HG03469 (cell line): ENCODE data around the gene EFHD1.
"Not testable (repeated sequence)": the region's sequence is repeated elsewhere in the genome, so short reads cannot be mapped to it uniquely, and the experiment has no call there.

Experiments used
- ATAC-seq: cut with Tn5 transposase; IDR thresholded peaks from one replicate; pipeline ENCODE4 v1.9.1; 2021; ENCODE audit warnings: mild to moderate bottlenecking, moderate library complexity, moderate number of reproducible peaks; ENCODE audit not compliant: unreplicated experiment

EFHD1 gene

DNA sequence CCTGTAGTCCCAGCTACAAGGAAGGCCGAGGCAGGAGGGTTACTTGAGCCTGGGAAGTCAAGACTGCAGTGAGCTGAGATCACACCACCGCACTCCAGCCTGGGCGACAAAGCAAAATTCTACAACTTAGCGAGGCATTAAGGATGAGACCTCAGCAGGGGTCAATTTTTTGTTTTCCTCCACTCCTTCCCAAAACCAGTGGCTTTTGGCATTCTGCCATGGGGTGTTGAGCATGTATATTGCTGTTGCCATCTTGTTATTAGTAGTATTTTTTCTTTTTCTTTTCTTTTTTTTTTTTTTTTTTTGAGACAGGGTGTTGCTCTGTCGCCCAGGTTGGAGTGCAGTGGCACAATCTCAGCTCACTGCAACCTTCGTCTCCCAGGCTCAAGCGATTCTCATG, 54.8 kb downstream of the EFHD1 start:
- no peak for ATAC-seq

DNA sequence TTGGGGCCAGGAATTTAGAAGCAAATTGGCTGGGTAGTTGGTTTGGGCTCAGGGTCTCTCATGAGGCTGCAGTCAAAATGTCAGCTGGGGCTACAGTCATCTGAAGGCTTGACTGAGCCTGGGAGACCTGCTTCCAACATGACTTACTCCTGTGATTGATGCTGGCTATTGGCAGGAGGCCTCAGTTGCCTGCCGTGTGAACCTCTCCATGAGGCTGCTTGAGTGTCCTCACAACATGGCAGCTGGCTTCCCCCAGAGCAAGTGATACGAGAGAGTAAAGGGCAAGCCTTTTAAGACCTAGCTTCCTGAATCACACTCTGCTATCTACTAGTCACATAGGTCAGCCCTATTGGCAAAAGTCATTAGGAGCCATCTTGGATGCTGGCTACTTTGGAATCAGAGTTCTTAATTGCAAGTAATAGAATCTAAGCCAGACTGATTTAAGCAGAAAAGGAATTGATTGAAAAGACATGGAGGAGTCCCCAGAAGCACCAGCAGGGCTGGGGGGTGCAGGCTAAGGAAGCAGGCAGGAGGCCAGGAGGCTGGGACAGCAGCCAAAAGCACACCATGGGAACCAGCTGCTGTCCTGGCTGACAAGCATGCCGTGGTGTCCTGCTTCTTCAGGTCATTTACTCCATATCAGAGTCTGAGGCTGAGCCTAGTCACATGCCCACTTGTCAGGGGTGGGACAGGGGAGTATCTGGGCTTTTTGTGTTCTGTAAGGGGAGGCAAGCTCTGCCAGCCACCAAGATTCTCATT, 55.9 kb downstream of the EFHD1 start:
- no peak for ATAC-seq

DNA sequence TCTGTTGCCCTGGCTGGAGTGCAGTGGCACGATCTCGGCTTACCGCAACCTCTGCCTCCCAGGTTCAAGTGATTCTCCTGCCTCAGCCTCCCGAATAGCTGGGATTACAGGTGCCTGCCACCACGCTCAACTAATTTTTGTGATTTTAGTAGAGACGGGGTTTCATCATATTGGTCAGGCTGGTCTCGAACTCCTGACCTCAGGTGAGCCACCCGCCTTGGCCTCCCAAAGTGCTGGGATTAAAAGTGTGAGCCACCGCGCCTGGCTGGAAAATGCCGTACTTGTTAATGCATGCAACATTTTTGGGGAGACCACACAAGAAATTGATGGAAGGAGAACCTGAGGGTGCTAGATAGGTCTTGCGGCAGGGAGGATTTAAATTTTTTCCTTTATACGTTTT, 57.7 kb downstream of the EFHD1 start:
- ATAC-seq, result not testable (repeated sequence)

DNA sequence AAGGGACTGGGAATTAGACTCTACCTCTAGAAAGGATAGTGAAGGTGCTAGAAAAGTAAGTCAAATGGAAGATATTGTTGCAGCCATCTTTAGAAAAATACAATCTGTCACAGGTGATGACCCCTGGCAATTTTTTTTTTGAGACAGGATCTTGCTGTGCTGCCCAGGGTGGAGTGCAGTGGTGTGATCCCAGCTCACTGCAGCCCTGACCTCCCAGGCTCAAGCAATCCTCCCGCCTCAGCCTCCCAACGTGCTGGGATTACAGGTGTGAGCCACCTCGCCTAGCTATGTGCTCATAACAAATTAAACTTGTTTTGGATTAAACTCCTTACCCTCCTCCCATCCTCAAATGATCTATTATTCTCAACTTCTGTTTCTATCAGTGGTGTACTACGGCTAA, 59.9 kb downstream of the EFHD1 start:
- ATAC-seq, result no peak

DNA sequence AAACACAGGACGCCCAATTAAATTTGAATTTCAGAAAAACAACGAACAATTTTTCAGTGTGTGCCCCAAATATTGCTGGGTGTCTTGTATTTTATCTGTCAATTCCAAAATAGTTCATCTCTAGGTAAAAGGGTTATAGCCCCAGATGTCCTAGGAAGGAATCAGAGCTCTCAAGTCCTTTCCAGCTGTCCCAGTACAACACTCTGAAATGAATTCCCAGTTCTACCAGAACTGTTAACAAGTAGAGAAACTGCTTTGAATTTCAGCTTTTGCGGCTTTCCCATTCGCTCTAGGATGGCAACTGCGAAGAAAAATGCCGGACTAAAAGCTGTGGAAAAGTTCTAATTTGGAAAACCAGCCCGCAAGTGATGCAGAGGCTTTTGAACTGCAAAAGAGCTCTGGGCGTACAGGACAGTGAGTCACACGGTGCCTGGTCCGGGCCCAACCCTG, 63.2 kb downstream of the EFHD1 start:
- no peak for ATAC-seq

DNA sequence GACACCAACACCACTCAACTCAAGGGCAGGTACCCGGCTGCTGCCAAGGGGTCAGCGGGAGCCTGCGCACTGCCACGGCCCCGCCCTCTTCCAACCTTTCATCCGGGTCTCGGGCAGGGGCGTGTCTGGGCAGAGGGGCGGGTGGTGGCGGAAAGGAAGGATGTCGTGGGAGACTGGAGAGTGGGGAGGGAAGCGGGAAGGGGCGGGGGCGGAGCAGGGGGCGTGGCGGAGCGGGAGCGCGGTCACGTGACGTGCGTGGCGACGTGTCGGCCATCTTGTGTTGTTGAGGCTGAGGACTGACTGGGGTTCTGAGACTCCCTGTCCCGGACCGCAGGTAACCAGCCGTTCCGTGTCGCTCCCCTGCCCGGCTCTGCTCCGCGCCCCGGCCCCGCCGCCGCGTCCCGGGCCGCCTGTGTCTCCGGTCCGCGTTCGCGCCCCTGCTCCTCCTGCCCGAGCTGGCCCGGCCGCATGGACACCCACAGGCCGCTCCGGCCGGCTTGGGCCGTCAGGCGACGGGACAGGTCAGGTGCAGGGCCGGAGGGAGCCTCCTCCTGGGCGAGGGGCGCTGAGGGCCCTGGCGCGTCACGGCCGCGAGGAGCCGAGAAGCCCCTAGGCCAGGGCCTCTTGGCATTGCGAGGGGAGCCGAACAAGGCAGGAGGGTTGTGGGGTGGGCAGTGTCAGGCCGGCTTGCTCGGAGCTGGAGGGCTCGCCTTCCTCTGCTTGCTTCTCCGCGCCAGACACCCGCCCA, 63.8 kb downstream of the EFHD1 start, which contains the start of gene GIGYF2:
Gene GIGYF2 (plus strand): TSS at position 273 of the 748 bp plus-strand sequence. CDS start 37,867 bp downstream, outside the sequence.
- peak; percentile 54 for ATAC-seq

DNA sequence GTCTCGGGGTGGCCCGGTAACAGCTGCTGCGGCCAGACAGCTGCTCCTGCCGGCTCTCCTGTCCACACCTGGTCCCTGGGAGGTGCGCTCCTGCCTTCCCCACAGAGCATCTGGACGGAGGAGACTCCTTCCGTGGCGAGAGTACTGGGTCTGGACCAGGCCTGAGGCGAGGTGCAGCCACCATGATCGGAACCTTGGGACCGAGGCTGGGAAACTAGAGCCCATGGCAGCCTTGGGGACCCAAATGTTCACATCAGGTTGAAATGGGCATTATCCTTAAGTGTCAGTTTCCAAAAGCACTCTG, 64.4 kb downstream of the EFHD1 start:
- no peak for ATAC-seq

DNA sequence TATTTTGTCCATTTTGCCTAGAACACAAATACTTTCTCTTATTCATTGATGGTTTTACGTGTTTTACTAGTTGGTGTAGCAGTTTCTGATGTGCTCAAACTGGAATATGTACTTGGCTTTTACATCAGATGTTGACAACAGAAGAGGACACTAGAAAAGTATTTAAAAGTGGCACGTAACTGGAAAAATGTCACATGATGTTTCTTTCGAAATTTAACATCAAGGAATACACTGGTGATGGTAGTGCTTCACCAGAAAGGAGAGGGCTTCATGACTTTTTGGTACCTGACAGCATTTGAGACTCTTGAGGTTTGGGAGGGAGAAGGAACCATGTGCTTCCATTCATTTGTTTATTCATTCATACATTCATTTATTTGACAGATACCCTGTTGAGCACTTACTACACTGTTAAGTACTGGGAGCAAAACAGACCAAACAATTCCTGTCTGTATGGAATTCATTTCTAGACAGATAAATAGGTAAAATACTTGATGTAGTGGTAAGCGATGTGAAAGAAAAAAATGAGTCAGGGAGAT, 65.2 kb downstream of the EFHD1 start:
- no peak for ATAC-seq

DNA sequence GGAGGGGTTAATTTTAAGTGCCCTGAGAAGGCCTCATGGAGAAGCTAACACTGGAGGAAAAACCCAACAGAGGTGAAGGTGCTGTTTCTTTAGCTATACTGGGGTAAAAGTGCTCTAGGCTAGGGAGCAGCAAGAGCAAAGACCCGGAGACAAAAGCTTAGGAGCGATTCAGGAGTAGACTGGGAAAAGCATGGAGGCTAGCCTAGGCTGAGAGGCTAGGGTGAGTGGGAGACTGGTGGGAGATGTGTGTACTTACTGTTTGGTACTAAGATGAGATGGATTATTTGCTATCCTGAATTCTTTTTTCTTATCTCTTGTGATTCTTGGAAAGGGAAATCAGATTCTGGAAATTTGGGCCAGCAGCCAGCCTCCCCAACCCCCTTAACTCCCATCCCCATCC, 65.7 kb downstream of the EFHD1 start:
- ATAC-seq, result no peak

DNA sequence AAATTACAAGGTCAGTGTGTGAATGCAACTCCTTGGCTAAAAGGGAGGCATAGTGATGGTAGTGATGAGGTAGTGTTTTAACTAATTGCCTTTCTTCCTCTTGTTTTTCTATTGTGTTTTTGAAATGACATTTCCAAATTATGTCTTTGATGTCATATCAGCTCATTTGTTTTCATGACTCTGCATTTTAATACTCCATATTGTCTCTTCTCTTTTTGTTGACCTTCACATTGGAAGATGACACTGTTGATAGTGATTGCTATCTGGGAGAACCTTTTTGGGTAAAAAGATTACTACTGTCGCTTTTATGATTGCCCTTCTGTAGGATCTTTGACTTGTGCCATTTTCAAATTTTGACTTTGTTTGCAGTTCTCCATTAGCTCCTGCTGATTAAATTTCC, 66.8 kb downstream of the EFHD1 start:
- no peak for ATAC-seq

DNA sequence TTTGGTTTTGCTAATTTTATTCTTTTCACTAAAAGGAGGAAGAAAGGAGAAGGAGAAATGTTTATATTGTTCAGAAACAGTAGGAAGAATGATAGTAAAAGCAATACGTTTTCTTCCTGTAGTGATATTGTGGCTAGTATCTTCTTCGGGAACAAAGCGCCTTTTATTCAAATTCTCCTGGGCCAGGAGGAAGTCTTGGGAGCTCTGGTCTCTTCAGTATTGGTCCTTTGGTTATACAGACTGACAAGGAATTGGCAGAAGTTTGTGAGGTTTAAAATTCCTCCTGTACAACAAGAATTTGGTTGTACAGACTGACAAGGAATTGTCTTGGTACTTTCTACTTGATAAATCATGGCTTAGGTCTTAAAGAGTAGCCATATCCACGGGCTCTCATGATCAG, 73.7 kb downstream of the EFHD1 start:
- no peak for ATAC-seq

DNA sequence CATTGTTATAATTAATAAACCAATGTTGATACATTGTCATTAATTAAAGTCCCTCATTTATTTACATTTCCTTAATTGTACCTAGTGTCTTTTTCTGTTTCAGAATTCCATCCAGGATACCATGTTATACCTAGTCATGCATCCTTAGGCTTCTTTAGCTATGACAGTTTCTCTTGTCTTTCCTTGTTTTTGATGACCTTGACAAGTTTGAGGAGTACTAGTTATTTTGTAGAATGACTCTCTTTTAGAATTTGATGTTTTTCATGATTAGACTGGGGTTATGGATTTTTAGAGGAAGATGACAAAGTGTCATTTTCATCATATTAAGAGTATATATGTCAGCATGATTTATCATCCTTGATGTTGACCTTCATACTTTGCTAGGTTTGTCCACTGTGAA, 80.1 kb downstream of the EFHD1 start:
- ATAC-seq, result no peak

DNA sequence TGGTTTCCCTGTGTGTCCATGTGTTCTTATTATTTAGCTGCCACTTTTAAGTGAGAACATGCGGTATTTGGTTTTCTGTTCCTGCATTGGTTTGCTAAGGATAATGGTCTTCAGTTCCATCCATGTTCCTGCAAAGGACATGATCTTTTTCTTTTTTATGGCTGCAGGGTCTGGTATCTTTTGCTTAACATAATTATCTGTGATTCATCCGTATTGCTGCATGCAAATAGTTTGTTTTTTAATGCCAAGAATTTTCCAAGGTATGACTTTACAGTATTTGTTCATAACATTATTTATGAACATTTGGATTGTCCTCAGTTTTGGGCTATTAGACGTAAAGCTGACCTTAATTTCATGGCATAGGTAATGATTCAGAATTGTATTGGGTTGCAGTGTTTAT, 81.6 kb downstream of the EFHD1 start:
- no peak for ATAC-seq

DNA sequence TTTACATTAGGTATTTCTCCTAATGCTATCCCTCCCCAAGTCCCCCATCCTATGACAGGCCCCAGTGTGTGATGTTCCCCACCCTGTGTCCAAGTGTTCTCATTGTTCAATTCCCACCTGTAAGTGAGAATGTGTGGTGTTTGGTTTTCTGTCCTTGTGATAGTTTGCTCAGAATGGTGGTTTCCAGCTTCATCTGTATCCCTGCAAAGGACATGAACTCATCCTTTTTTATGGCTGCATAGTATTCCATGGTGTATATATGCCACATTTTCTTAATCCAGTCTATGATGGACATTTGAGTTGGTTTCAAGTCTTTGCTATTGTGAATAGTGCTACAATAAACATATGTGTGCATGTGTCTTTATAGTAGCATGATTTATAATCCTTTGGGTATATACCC, 86.7 kb downstream of the EFHD1 start:
- ATAC-seq, result not testable (repeated sequence)

DNA sequence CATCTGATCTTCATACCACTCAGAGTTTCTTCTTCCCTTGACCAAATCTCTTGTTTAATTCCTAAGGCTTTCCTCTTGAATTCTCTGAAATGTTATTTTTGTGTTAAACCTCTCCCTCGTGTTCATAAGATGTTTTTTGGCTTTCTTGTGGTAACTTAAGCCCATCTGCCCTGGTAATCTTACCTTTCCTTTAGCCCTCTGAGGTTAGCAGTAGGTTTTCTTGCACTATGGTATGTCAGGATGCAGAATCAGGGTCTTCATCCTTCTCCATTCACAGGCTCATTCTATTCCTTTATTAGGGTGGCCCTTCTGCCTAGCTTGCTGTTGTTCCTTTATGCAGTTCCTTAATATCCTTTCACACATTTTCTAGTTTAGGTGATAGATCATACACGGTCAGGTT, 87.9 kb downstream of the EFHD1 start:
- no peak for ATAC-seq

DNA sequence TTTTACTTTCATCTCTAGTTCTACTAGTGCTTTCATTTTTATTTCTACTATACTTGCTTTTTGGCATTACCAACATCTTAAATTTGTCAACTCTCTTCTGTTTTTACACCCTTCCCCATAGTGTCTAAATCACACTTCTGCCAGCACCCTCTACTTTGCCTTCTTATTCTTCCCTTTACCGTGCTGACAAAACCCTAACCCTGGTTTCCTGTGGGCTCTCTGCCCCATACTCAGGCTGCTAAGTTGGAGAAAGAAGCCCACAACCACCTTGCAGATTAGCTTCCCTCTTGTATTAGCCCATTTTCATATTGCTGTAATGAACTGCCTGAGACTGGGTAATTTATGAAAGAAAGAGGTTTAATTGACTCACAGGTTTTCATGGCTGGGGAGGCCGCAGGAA, 88.5 kb downstream of the EFHD1 start:
- ATAC-seq, result no peak

DNA sequence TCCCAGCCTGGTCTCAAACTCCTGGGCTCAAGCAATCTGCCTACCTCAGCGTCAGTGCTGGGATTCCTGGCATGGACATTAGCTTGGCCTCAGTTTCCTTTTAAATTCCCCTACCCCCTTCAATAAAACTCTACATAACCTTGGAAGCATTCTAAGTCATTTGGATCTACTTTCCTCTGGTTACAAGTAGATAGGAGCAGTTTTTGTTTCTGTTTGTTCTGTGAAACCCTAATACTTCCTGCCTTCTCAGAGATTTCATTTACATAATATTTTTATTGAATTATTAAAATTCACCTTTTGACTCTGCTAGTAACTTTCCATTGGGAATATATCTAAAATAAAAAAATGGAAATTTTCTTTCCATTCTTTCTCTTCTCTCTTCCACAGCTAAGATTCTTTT, 89.6 kb downstream of the EFHD1 start:
- no peak for ATAC-seq

DNA sequence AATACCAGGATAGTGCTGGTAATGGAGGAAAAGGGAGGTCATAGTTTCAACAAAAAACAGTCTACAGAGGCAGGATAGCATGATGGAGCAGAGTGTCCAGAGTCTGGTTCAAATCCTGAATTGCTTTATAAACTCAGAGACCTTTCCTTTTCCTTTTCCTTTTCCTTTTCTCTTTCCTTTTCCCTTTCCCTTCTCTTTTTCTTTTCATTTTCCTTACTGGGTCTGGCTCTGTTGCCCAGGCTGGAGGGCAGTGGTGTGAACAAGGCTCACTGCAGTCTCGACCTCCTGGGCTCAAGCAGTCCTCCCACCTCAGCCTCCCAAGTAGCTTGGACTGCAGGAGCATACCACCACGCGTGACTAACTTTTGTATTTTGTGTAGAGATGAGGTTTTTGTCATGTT, 95.4 kb downstream of the EFHD1 start:
- ATAC-seq, result no peak

DNA sequence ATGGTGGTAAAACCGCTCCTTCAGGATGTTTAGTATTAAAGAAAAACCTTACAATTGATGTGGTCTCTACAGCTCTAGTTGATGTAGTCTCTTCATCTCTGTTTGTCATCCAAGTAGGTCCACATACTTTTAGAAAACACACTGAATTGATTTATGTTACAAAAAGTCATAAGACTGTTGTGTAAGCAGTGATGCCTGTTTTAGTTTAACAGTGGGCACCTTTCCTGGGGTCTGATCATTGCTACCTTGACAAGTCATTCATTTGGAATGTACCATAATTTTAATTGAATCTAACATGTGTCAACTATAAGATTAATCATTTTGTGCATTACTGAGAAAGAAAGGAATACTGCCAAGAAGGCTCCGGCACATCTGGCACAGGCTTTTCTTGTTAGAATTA, 98.1 kb downstream of the EFHD1 start:
- ATAC-seq, result no peak
